ENCODE data around the gene CROCC2. TPM values are rescaled to one million over a fixed set of nuclear protein-coding genes. Genes with fewer than 3 reads are reported as not detected.

The CROCC2 gene
- polyA plus RNA-seq, 4 donors = 0.13 to 0.18 TPM; not detected in 2

DNA sequence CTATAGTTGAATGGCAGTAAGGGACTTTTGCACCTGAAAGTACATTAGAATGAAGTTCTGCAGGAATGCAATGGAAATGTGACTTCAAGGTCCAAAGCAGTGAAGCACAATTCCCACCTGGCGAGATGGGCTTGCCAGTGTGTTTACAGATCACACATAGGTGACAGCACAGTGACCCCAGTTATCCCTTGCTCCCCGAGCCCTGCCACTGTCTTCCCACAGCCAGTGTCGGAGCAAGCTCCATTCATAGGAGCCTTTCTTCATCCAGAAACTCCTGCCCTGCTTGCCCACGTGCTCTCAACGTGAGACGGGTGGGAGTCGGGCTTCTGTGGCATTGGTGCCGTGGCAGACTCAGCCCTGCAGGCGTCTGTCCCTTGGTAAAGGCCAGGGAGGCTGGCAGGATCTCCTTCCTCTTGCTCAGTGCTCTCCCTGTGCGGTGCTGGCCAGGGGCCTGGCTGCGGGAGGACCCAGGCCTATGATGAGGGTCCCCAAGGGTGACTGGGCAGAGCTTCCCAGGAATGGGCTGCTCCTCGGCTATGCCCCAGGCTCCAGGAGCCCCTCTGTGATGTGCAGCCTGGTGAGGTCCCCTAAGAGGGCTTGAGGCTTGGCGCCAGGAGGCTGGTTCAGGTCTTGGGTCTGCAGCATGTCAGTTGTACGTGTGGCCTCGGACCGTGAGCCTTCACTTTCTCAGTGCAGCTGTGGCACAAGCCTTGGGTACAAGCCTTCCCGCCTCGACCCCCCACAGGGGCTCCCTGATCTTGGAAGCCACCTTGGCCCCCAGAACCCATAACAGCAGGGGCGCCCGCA is 132.4 kb downstream of the CROCC2 start:
- Histone ChIP-seq H3K27ac (ENCODE audit: low read depth in 1 of 3, low read length in 2 of 3) (no peak overlapping the region), H3K4me1 (ENCODE audit: control insufficient read depth in 3 of 3, insufficient read depth in 2 of 3, low read depth in 1 of 3, low read length in 2 of 3) (no peaks in the 10 kb centered on the region), H3K36me3 (ENCODE audit: control insufficient read depth in 3 of 3, insufficient read depth in 2 of 3, low read depth in 1 of 3, low read length in 3 of 3) (peaks cover 0 to 7% (median 0%) of the 10 kb centered on the region in 3 donors), H3K9me3 (ENCODE audit: control insufficient read depth in 2 of 2, insufficient read depth in 1 of 2, low read depth in 1 of 2, low read length in 1 of 2) (no peaks in the 10 kb centered on the region), H3K27me3 (ENCODE audit: control insufficient read depth in 3 of 3, insufficient read depth in 3 of 3, low read length in 3 of 3) (peaks cover 0 to 35% (median 0%) of the 10 kb centered on the region in 3 donors), H3K4me3 (ENCODE audit: low read depth in 1 of 3, low read length in 3 of 3) (no peak overlapping the region)
- DNase-seq = no peak
- 86 to 88% (median 88%) methylated on average over 20 of the region's 20 CpGs for WGBS, 3 donors
- no peak for FAIRE-seq

DNA sequence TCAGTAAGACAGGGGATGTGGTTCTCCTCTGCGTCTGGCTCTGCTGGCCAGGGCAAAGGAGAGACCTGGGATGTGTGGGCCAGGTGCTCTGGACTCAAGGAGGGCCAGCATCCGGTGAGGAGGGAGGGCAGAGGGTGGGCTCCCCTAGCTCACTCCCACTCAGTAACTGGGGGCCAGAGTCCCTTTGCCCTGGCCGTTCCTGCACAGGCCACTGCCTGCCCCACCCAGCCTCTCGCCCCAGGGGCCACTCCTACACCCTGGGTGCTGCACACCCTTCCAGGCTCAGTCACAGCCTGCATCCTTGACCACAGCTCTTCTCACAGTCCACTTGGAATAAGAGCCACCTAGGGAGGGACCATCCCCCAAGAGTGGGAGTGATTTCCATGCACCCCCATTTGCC is 133.3 kb downstream of the CROCC2 start:
- Histone ChIP-seq H3K4me3 (ENCODE audit: low read depth in 1 of 3, low read length in 3 of 3) (no peak overlapping the region), H3K9me3 (ENCODE audit: control insufficient read depth in 2 of 2, insufficient read depth in 1 of 2, low read depth in 1 of 2, low read length in 1 of 2) (peaks cover 0 to under 1% of the 10 kb centered on the region in 2 donors), H3K4me1 (ENCODE audit: control insufficient read depth in 3 of 3, insufficient read depth in 2 of 3, low read depth in 1 of 3, low read length in 2 of 3) (no peaks in the 10 kb centered on the region), H3K36me3 (ENCODE audit: control insufficient read depth in 3 of 3, insufficient read depth in 2 of 3, low read depth in 1 of 3, low read length in 3 of 3) (peaks cover 0 to 6% (median 0%) of the 10 kb centered on the region in 3 donors), H3K27me3 (ENCODE audit: control insufficient read depth in 3 of 3, insufficient read depth in 3 of 3, low read length in 3 of 3) (peaks cover 0 to 33% (median 0%) of the 10 kb centered on the region in 3 donors), H3K27ac (ENCODE audit: low read depth in 1 of 3, low read length in 2 of 3) (no peak overlapping the region)
- FAIRE-seq (no peak), DNase-seq (no peak)
- 65 to 88% (median 73%) methylated on average over 3 to 4 of the region's 4 CpGs for WGBS, 3 donors

DNA sequence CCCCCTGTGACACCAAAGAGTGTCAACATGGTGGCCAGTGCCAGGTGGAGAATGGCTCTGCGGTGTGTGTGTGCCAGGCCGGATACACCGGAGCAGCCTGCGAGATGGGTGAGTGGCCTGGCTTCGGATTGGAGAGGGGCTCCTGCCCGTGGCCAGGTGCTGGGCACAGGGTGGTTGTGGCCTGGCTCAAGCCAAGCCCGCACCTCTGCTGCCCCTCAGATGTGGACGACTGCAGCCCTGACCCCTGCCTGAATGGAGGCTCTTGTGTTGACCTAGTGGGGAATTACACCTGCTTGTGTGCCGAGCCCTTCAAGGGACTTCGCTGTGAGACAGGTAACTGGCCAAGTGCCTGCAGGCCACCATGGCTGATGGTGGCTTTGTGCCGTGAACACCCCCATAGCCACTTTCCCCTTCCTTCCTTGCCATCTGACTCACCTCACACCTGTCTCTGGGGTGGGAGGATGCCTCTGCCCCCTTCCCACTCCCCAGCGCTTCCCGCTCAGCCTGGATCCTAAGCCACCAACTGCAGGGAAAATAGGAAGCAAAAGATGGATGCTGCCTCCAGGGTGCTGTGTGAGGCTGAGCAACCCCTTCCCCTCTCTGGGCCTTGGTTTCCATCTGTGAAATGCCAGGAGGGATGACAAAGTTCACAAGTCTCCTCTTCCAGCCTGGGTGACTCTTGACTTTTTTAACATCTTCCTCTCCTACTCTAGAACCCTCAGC is 134.1 kb downstream of the CROCC2 start:
- DNase-seq = no peak
- Histone ChIP-seq H3K27me3 (ENCODE audit: control insufficient read depth in 3 of 3, insufficient read depth in 3 of 3, low read length in 3 of 3) (peaks cover 0 to 32% (median 0%) of the 10 kb centered on the region in 3 donors), H3K36me3 (ENCODE audit: control insufficient read depth in 3 of 3, insufficient read depth in 2 of 3, low read depth in 1 of 3, low read length in 3 of 3) (peaks cover 0 to 5% (median 3%) of the 10 kb centered on the region in 3 donors), H3K4me3 (ENCODE audit: low read depth in 1 of 3, low read length in 3 of 3) (no peak overlapping the region), H3K9me3 (ENCODE audit: control insufficient read depth in 2 of 2, insufficient read depth in 1 of 2, low read depth in 1 of 2, low read length in 1 of 2) (peaks cover 0 to 5% of the 10 kb centered on the region in 2 donors), H3K27ac (ENCODE audit: low read depth in 1 of 3, low read length in 2 of 3) (no peak overlapping the region), H3K4me1 (ENCODE audit: control insufficient read depth in 3 of 3, insufficient read depth in 2 of 3, low read depth in 1 of 3, low read length in 2 of 3) (no peaks in the 10 kb centered on the region)
- no peak for FAIRE-seq
- 89 to 90% (median 89%) methylated on average over 11 to 13 of the region's 13 CpGs for WGBS, 3 donors

DNA sequence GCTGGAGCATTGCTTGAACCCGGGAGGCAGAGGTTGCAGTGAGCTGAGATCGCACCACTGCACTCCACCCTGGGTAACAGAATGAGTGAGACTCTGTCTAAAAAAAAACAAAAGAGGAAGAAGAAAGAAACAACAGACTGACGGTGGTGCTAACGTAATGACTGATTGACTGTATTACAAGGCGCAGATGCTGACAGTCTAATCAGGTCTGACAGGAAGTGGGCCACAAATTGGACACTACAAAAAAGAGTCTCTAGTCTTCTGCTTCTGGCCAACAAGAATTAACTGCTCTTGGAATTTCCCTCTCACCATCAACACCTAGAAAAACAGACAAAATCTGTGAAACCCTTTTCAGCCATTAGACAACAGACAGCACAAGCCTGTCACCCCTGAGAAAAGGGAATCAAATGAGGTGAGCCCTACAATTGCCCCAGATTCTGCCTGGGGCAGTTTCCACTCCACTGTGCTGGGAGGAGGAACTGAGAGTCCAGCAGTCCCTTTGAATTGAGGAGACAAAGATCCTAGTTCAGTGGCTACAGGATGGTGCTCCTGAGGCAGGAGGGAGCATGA is 135.5 kb downstream of the CROCC2 start:
- Histone ChIP-seq H3K36me3 (ENCODE audit: control insufficient read depth in 3 of 3, insufficient read depth in 2 of 3, low read depth in 1 of 3, low read length in 3 of 3) (peaks cover 0 to 5% (median 3%) of the 10 kb centered on the region in 3 donors), H3K4me1 (ENCODE audit: control insufficient read depth in 3 of 3, insufficient read depth in 2 of 3, low read depth in 1 of 3, low read length in 2 of 3) (no peaks in the 10 kb centered on the region), H3K9me3 (ENCODE audit: control insufficient read depth in 2 of 2, insufficient read depth in 1 of 2, low read depth in 1 of 2, low read length in 1 of 2) (peaks cover 0 to 5% of the 10 kb centered on the region in 2 donors), H3K27ac (ENCODE audit: low read depth in 1 of 3, low read length in 2 of 3) (no peak overlapping the region), H3K4me3 (ENCODE audit: low read depth in 1 of 3, low read length in 3 of 3) (no peak overlapping the region), H3K27me3 (ENCODE audit: control insufficient read depth in 3 of 3, insufficient read depth in 3 of 3, low read length in 3 of 3) (peaks cover 0 to 21% (median 0%) of the 10 kb centered on the region in 3 donors)
- DNase-seq (no peak), FAIRE-seq (no peak)
- WGBS, 3 donors = 60 to 80% (median 66%) methylated on average over 5 of the region's 5 CpGs

Other genes starting within 250 kb of the CROCC2 start
- 10 to 100 TPM in 1 of 4 donors, 1 to 10 TPM in 1, not detected in 2; 1.3 to 11.5 TPM for gene AQP12B, start 223.5 kb upstream of the CROCC2 start, polyA plus RNA-seq
- gene AQP12A, start 214.5 kb upstream of the CROCC2 start, polyA plus RNA-seq = 1 to 10 TPM in 3 of 4 donors, not detected in 1; 1.2 to 4.6 (median 3.4) TPM
- gene KIF1A, start 86.1 kb upstream of the CROCC2 start, polyA plus RNA-seq = 1 to 10 TPM in 2 of 4 donors, under 1 TPM in 2; 0.27 to 7.7 (median 1.9) TPM
- 1 to 10 TPM in 1 of 4 donors, under 1 TPM in 3; 0.27 to 1.8 (median 0.71) TPM for gene AGXT, start 37.5 kb upstream of the CROCC2 start, polyA plus RNA-seq
- 10 to 100 TPM in 2 of 4 donors, 1 to 10 TPM in 2; 3.8 to 29.3 (median 9.1) TPM for gene MAB21L4, start 10.2 kb upstream of the CROCC2 start, polyA plus RNA-seq
- 1 to 10 TPM in 3 of 4 donors, under 1 TPM in 1; 0.45 to 6.0 (median 3.4) TPM for gene SNED1, start 92.3 kb downstream of the CROCC2 start, polyA plus RNA-seq
- 10 to 100 TPM; 25.3 to 55.1 (median 30.1) TPM for gene MTERF4, start 196.0 kb downstream of the CROCC2 start, polyA plus RNA-seq
- 10 to 100 TPM in 1 of 4 donors, 1 to 10 TPM in 3; 4.7 to 14.7 (median 6.2) TPM for gene PASK, start 243.1 kb downstream of the CROCC2 start, polyA plus RNA-seq
- 10 to 100 TPM; 57.3 to 74.7 (median 63.5) TPM for gene PPP1R7, start 244.1 kb downstream of the CROCC2 start, polyA plus RNA-seq

Measured in small intestine (tissue), 7 donors.